ENCODE measurements around the gene MAP1B. TPM values are rescaled to one million over a fixed set of nuclear protein-coding genes. Genes with fewer than 3 reads are reported as not detected.
A peak's percentile ranks its signal among the peaks of the same experiment; 100 is the strongest.

The MAP1B gene
- total and polyA plus RNA-seq, 2 donors: 1.6 to 3.1 TPM

DNA sequence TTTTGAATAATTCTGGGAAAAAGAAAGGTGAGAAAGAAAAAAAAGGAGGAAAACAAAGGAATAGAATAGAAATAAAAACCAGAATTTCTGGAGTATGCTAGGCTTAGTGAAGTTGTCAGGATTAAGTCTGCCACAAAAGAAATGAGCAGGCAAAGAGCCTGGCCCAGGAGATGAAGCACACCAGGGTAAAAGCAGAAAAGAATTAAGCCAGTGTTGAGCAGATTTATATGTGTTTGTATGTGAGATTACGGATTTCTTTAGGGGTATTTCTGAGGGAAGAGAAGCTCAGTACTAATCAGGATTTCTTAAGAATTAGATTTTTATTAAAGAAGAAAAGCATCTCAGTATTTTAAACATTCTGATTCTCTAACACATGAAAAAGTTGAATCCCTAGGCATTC lies 138.3 kb downstream of the MAP1B start:
- H3K4me3 ChIP-seq (ENCODE audit: low read length in 2 of 2): no peak overlapping the region
- H3K27me3 ChIP-seq (ENCODE audit: control insufficient read depth in 2 of 2, insufficient read depth in 1 of 2, low read length in 1 of 2): no peaks in the 10 kb centered on the region
- H3K27ac ChIP-seq (ENCODE audit: low read depth in 1 of 2, low read length in 1 of 2): no peak overlapping the region
- no peak for DNase-seq (ENCODE audit: low read depth in 6 of 9, low spot score in 9 of 9)
- H3K4me1 ChIP-seq (ENCODE audit: control insufficient read depth in 2 of 2, insufficient read depth in 2 of 2, low read length in 2 of 2): no peaks in the 10 kb centered on the region
- 98% methylated on average over 1 of the region's 1 CpG for WGBS
- H3K36me3 ChIP-seq (ENCODE audit: control insufficient read depth in 2 of 2, insufficient read depth in 2 of 2, low read length in 1 of 2): no peaks in the 10 kb centered on the region
- H3K9me3 ChIP-seq (ENCODE audit: control insufficient read depth in 2 of 2, insufficient read depth in 1 of 2, low read length in 1 of 2): no peaks in the 10 kb centered on the region

DNA sequence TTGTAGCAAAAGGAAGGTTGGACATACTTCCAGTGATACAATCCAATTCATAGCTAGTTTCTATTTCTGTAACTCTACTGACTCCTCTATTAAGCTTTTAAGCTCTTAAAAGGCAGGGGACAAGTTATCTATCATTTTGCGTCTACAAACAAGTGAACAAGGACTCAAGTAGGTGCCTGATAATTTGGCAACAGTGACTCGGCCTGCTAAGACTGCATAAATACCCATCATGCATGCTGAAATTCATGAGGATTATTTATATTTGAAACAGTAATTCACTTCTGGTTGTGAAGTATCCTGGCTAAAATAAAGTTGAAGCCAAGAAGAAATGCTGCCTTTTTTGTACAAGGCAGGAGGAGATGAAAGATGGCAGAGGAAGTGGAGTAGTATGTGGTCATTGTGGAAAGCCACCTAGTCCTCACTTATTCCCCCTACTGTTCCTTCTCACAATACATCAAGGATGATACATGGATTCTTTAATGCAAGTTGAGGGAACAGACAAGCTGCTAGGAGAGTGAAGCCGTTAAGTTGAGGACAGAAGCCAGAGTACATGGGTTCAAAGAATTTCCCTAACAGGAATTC lies 138.8 kb downstream of the MAP1B start:
- 97% methylated on average over 3 of the region's 3 CpGs for WGBS
- Histone ChIP-seq H3K27me3 (ENCODE audit: control insufficient read depth in 2 of 2, insufficient read depth in 1 of 2, low read length in 1 of 2) (no peaks in the 10 kb centered on the region), H3K27ac (ENCODE audit: low read depth in 1 of 2, low read length in 1 of 2) (no peak overlapping the region), H3K36me3 (ENCODE audit: control insufficient read depth in 2 of 2, insufficient read depth in 2 of 2, low read length in 1 of 2) (peaks cover 0 to 1% of the 10 kb centered on the region in 2 donors), H3K4me1 (ENCODE audit: control insufficient read depth in 2 of 2, insufficient read depth in 2 of 2, low read length in 2 of 2) (no peaks in the 10 kb centered on the region), H3K4me3 (ENCODE audit: low read length in 2 of 2) (no peak overlapping the region), H3K9me3 (ENCODE audit: control insufficient read depth in 2 of 2, insufficient read depth in 1 of 2, low read length in 1 of 2) (no peaks in the 10 kb centered on the region)
- peak in 2 of 9 donors; percentile 13 to 37 for DNase-seq (ENCODE audit: low read depth in 6 of 9, low spot score in 9 of 9)

DNA sequence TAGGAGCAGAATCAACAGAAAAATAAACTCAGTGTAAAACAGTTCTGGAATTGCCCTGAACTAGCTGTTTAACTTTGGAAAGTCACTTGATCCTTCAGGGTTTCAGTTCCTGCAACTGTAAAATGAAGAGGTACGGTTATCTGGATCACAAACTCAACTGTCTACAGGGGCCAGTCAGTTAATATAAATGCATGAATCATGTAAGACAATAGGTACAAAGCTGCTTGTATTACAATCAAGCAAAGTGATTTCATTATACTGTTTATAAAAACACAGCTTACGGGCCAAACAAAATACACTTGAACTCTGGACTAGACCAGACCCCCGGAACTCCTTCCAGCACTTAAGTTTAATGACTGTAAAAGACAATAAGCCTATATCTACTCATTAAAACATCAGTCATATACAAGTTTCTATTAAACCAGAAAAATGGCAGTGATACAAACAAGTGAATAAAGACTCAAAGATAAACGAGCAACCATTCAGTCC lies 139.7 kb downstream of the MAP1B start:
- Histone ChIP-seq H3K27me3 (ENCODE audit: control insufficient read depth in 2 of 2, insufficient read depth in 1 of 2, low read length in 1 of 2) (no peaks in the 10 kb centered on the region), H3K4me3 (ENCODE audit: low read length in 2 of 2) (no peak overlapping the region), H3K9me3 (ENCODE audit: control insufficient read depth in 2 of 2, insufficient read depth in 1 of 2, low read length in 1 of 2) (no peaks in the 10 kb centered on the region), H3K27ac (ENCODE audit: low read depth in 1 of 2, low read length in 1 of 2) (no peak overlapping the region), H3K36me3 (ENCODE audit: control insufficient read depth in 2 of 2, insufficient read depth in 2 of 2, low read length in 1 of 2) (peaks cover 0 to 3% of the 10 kb centered on the region in 2 donors), H3K4me1 (ENCODE audit: control insufficient read depth in 2 of 2, insufficient read depth in 2 of 2, low read length in 2 of 2) (no peaks in the 10 kb centered on the region)
- WGBS: 95% methylated on average over 4 of the region's 4 CpGs
- no peak for DNase-seq (ENCODE audit: low read depth in 6 of 9, low spot score in 9 of 9)

DNA sequence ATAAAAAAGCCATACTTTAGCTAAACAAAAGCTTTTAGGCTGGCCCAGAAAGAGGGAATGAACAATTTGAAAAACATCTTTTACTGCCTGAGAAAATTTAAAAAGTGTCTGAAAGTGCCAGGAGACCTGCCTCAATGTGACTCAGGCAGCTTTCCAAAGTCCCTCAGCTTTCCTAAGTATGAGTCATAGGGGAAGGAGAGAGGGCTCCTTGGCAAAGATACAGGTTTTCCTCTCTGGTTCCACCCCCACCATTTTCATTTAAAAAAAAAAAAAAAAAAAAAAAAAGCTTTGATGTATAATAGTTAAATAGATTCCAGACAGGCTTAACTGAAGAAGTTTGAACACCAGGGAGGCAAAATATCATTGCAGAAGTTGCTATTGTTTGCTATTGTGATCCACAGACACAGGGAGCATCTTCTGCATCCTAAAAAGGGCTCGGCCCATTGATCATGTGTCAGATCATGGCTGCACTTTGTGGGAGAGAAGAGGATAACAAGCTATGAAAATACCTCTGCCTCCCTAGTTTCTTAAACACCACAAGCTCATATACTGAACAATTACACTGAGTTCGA lies 141.2 kb downstream of the MAP1B start:
- H3K27ac ChIP-seq (ENCODE audit: low read depth in 1 of 2, low read length in 1 of 2): no peak overlapping the region
- 97% methylated on average over 2 of the region's 2 CpGs for WGBS
- no peaks in the 10 kb centered on the region for H3K4me1 ChIP-seq (ENCODE audit: control insufficient read depth in 2 of 2, insufficient read depth in 2 of 2, low read length in 2 of 2)

DNA sequence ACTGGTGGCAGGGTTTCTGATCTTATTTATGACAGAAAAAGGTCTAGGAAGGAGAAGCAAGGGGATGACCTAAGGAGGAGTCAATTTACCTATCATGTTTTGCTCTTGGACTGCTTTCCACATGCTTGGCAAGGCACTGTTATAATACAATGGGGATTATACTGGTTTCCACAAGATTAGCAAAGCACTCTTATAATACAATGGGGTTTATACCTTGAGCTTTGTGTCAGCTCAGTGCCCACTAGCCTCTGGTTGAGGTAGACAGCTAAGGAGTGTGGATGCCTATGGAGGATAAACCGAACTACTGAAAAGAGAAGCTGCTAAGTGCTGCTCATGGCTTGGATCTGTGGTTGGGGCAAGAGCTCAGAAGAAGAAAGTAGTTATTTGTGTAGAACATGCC lies 144.1 kb downstream of the MAP1B start:
- 93% methylated on average over 1 of the region's 1 CpG for WGBS
- no peak for DNase-seq (ENCODE audit: low read depth in 6 of 9, low spot score in 9 of 9)
- no peaks in the 10 kb centered on the region for H3K4me1 ChIP-seq (ENCODE audit: control insufficient read depth in 2 of 2, insufficient read depth in 2 of 2, low read length in 2 of 2)
- peaks cover 0 to 3% of the 10 kb centered on the region in 2 donors for H3K36me3 ChIP-seq (ENCODE audit: control insufficient read depth in 2 of 2, insufficient read depth in 2 of 2, low read length in 1 of 2)
- H3K27ac ChIP-seq (ENCODE audit: low read depth in 1 of 2, low read length in 1 of 2): no peak overlapping the region
- no peak overlapping the region for H3K4me3 ChIP-seq (ENCODE audit: low read length in 2 of 2)
- H3K27me3 ChIP-seq (ENCODE audit: control insufficient read depth in 2 of 2, insufficient read depth in 1 of 2, low read length in 1 of 2): no peaks in the 10 kb centered on the region
- no peaks in the 10 kb centered on the region for H3K9me3 ChIP-seq (ENCODE audit: control insufficient read depth in 2 of 2, insufficient read depth in 1 of 2, low read length in 1 of 2)

More for the DNA sequence above, 141.2 kb downstream of the MAP1B start:
- Histone ChIP-seq H3K27me3 (ENCODE audit: control insufficient read depth in 2 of 2, insufficient read depth in 1 of 2, low read length in 1 of 2) (no peaks in the 10 kb centered on the region), H3K36me3 (ENCODE audit: control insufficient read depth in 2 of 2, insufficient read depth in 2 of 2, low read length in 1 of 2) (peaks cover 0 to 3% of the 10 kb centered on the region in 2 donors), H3K9me3 (ENCODE audit: control insufficient read depth in 2 of 2, insufficient read depth in 1 of 2, low read length in 1 of 2) (no peaks in the 10 kb centered on the region), H3K4me3 (ENCODE audit: low read length in 2 of 2) (no peak overlapping the region)
- DNase-seq (ENCODE audit: low read depth in 6 of 9, low spot score in 9 of 9): no peak

DNA sequence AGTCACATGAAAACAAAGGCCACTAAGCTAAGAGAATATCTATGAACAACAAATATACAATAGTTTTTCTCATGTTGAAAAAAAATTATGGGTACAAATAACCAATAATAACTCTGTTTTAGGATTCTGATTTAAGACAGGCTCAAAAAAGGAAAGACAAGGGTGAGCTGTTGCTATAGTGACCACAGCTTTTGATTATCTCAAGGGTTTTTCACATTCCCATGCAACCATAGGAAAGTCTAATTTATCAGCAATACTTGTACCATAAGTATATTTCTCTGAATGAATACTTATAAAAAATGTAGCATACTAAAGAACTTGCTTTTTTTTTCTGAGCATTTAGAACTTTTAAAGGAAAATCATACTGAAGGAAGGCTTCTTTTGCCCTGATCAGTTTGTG lies 144.7 kb downstream of the MAP1B start:
- H3K27me3 ChIP-seq (ENCODE audit: control insufficient read depth in 2 of 2, insufficient read depth in 1 of 2, low read length in 1 of 2): no peaks in the 10 kb centered on the region
- H3K4me1 ChIP-seq (ENCODE audit: control insufficient read depth in 2 of 2, insufficient read depth in 2 of 2, low read length in 2 of 2): no peaks in the 10 kb centered on the region
- H3K9me3 ChIP-seq (ENCODE audit: control insufficient read depth in 2 of 2, insufficient read depth in 1 of 2, low read length in 1 of 2): no peaks in the 10 kb centered on the region
- H3K4me3 ChIP-seq (ENCODE audit: low read length in 2 of 2): no peak overlapping the region
- H3K27ac ChIP-seq (ENCODE audit: low read depth in 1 of 2, low read length in 1 of 2): no peak overlapping the region
- no peak for DNase-seq (ENCODE audit: low read depth in 6 of 9, low spot score in 9 of 9)
- H3K36me3 ChIP-seq (ENCODE audit: control insufficient read depth in 2 of 2, insufficient read depth in 2 of 2, low read length in 1 of 2): peaks cover 0 to 3% of the 10 kb centered on the region in 2 donors

DNA sequence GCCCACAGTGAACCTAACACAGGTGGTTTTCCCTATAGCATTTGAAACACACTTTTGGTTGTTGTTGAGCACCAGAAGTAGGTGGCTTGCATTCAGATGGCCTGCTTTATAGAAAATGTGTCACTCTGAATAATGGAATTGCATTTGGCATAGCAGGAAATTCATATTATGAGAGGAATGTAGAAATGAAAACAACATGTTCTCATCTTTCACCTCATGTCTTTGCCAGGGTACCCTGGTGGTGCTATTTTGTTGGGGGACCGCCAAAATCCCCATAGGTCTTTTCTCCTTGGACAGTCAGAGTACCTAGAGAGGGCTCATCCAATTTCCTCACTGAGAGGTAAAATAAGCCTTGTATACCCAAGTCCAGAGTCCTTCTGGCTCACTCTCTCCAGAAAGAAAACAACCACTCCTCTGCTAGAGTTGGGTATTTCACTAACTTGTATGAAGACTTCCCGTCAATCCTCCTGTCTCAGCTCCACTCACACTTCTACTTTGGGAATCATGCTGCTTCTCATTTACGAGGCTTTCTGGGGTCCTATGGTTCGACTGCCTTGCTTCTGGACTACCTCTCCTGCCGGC lies 145.4 kb downstream of the MAP1B start:
- no peak for DNase-seq (ENCODE audit: low read depth in 6 of 9, low spot score in 9 of 9)
- H3K27ac ChIP-seq (ENCODE audit: low read depth in 1 of 2, low read length in 1 of 2): no peak overlapping the region
- no peaks in the 10 kb centered on the region for H3K9me3 ChIP-seq (ENCODE audit: control insufficient read depth in 2 of 2, insufficient read depth in 1 of 2, low read length in 1 of 2)
- H3K4me3 ChIP-seq (ENCODE audit: low read length in 2 of 2): no peak overlapping the region
- WGBS: 98% methylated on average over 5 of the region's 5 CpGs
- no peaks in the 10 kb centered on the region for H3K4me1 ChIP-seq (ENCODE audit: control insufficient read depth in 2 of 2, insufficient read depth in 2 of 2, low read length in 2 of 2)
- peaks cover 0 to 3% of the 10 kb centered on the region in 2 donors for H3K36me3 ChIP-seq (ENCODE audit: control insufficient read depth in 2 of 2, insufficient read depth in 2 of 2, low read length in 1 of 2)
- no peaks in the 10 kb centered on the region for H3K27me3 ChIP-seq (ENCODE audit: control insufficient read depth in 2 of 2, insufficient read depth in 1 of 2, low read length in 1 of 2)

DNA sequence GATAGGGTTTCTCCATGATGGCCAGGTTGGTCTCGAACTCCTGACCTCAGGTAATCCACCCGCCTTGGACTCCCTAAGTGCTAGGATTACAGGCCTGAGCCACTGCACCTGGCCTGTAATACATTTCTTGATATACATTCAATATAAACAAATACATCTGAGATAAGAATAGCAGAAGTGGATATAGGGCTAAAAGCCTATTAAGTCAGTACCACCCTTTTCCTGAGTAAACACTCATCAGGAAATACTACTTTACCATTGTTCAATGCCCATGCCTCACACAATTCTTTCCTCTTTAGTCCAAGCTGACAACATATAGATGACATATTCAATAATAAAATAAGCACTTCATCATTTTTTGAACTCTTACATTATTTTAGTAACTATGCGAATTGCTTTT lies 148.0 kb downstream of the MAP1B start:
- no peaks in the 10 kb centered on the region for H3K27me3 ChIP-seq (ENCODE audit: control insufficient read depth in 2 of 2, insufficient read depth in 1 of 2, low read length in 1 of 2)
- no peak for DNase-seq (ENCODE audit: low read depth in 6 of 9, low spot score in 9 of 9)
- no peaks in the 10 kb centered on the region for H3K4me1 ChIP-seq (ENCODE audit: control insufficient read depth in 2 of 2, insufficient read depth in 2 of 2, low read length in 2 of 2)
- WGBS: 98% methylated on average over 3 of the region's 3 CpGs
- peaks cover 0 to 3% of the 10 kb centered on the region in 2 donors for H3K36me3 ChIP-seq (ENCODE audit: control insufficient read depth in 2 of 2, insufficient read depth in 2 of 2, low read length in 1 of 2)
- no peak overlapping the region for H3K27ac ChIP-seq (ENCODE audit: low read depth in 1 of 2, low read length in 1 of 2)
- no peaks in the 10 kb centered on the region for H3K9me3 ChIP-seq (ENCODE audit: control insufficient read depth in 2 of 2, insufficient read depth in 1 of 2, low read length in 1 of 2)
- no peak overlapping the region for H3K4me3 ChIP-seq (ENCODE audit: low read length in 2 of 2)

DNA sequence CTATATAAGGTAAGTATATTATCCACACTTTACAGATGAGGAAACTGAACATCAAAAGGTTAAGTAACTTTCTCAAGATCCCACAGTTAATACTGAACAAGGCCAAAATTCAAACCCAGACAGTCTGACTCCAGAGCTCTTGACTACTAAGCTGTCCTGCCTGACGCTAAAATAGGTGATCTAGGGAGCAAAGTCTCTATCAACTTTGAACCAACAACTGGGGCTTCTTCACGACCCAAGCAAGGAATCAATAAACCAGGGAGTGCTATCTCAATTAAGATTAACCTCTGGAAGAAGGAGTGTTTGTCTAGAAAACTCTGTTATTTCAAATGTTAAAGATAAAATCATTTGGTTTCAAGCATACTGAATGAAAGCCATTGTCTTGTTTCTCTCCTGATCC lies 148.4 kb downstream of the MAP1B start:
- H3K4me1 ChIP-seq (ENCODE audit: control insufficient read depth in 2 of 2, insufficient read depth in 2 of 2, low read length in 2 of 2): no peaks in the 10 kb centered on the region
- WGBS: over 99% methylated on average over 2 of the region's 2 CpGs
- DNase-seq (ENCODE audit: low read depth in 6 of 9, low spot score in 9 of 9): no peak
- H3K27ac ChIP-seq (ENCODE audit: low read depth in 1 of 2, low read length in 1 of 2): no peak overlapping the region
- H3K27me3 ChIP-seq (ENCODE audit: control insufficient read depth in 2 of 2, insufficient read depth in 1 of 2, low read length in 1 of 2): no peaks in the 10 kb centered on the region
- peaks cover 0 to 3% of the 10 kb centered on the region in 2 donors for H3K36me3 ChIP-seq (ENCODE audit: control insufficient read depth in 2 of 2, insufficient read depth in 2 of 2, low read length in 1 of 2)
- no peak overlapping the region for H3K4me3 ChIP-seq (ENCODE audit: low read length in 2 of 2)
- no peaks in the 10 kb centered on the region for H3K9me3 ChIP-seq (ENCODE audit: control insufficient read depth in 2 of 2, insufficient read depth in 1 of 2, low read length in 1 of 2)

Measured in thymus (tissue), 11 donors.